Measurements from ENCODE around the gene SULT1C4. TPM values are rescaled to one million over a fixed set of nuclear protein-coding genes. Genes with fewer than 3 reads are reported as not detected.

The SULT1C4 gene
- total RNA-seq, 3 donors from 2014 or later, result 1.4 to 19.8 (median 5.9) TPM

DNA sequence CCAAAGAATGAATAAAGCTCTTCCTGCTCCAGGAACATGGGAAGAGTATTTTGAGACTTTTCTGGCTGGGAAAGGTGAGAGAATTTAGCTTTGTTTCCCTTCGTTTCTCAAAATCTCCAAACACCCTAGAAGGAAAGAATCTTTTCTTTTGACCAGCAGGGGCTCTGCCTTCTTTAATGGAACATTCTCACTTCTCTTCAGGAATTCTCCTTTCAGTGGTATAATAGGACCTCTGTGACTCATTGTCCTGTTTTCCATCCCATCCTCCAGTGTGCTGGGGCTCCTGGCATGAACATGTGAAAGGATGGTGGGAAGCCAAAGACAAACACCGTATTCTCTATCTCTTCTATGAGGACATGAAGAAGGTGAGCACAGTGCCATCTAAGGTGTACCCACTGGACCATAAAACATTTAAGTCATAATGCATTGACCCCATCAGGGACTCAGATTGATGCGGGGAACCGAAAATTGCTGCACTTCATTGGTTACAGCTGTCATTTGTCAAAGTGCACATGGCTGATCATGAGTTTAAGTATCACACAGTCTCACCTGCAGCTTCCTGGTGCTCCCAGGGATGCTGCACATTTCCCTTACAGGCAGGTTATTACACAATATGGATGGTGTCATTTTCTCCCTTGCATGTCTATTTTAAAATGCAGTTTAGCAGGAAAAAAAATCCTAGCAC is 5.5 kb downstream of the SULT1C4 start:
- H3K4me3 ChIP-seq, result no peak overlapping the region
- no peak for DNase-seq (ENCODE audit: low spot score in 2 of 2)
- H3K27ac ChIP-seq, result no peak overlapping the region
- H3K4me1 ChIP-seq, result no peaks in the 10 kb centered on the region
- intact Hi-C loops (cut with DNase I; ENCODE audit: low total_unique reads), result no loop called here
- no peaks in the 10 kb centered on the region for H3K27me3 ChIP-seq
- H3K36me3 ChIP-seq, result no peaks in the 10 kb centered on the region
- H3K9me3 ChIP-seq, result no peaks in the 10 kb centered on the region
- TF ChIP-seq POLR2A (IDR thresholded peaks at IDR 0.05), result no peak
- no peak for TF ChIP-seq CTCF (IDR thresholded peaks at IDR 0.05)
- no peak for TF ChIP-seq POLR2AphosphoS5 (IDR thresholded peaks at IDR 0.05)

DNA sequence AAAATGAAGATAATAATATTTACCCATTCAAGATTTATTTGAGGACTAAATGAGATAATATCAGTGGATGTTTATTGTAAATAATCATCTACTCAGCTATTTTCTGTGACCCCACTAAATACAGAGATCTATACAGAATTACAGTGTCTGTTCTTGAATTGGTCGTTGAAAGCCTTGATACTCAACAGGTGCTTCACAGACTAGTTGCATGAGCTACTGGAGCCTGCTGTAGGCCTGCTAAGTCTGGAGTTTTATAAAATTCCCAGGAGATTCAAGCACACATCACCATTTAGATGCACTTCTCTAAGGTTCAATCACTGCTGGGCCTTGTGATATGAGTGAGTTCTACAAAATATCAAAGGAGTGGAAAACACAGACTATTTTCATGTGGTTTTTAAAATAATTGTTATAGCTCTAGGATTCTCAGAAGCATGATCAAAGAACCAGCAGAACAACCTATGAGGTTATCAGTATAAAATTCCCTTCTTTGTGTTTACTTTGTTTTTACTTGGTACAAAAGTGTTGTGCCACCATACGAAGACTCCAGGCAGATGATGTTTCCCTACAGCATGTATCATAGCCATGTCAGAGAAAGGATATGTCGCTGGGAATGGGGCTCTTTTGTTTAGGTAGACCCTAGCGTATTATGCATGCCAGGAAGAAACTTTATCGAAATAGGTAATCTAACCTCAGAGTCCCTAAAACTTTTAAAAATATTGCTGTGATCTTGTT is 7.1 kb downstream of the SULT1C4 start:
- intact Hi-C loops (cut with DNase I; ENCODE audit: low total_unique reads), result no loop called here
- no peak overlapping the region for H3K4me3 ChIP-seq

DNA sequence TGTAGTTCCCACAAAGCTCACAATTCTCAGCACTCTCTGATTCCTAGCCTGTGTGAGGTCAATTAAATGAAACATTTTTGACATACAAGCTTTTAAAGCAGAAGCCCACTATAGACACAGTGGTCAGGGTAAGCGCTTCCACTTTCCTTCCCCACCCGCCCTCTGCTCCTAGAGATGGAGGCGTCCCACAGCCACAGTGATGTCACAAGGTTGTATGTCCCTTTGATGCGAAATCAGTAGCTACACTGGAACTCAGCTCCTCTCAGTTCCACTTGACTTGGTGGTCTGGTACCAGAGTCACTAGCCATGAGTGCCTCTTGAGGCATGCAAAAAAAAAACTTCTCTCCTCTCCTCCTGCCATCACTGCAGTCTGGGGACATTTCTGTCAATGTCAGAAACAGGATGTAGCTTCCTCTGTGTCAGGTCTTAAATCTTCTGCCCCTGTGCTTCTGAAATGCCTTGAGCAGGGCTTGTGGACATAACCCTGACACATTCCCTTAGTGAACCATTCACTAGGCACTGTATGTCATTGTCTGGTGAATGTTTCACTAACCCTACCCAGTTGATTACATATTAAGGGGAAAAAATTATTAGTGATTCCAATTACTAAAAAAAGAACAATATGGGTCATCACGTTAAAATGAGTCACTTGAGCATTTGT is 7.8 kb downstream of the SULT1C4 start:
- Histone ChIP-seq H3K27me3 (no peaks in the 10 kb centered on the region), H3K27ac (no peak overlapping the region), H3K4me1 (no peaks in the 10 kb centered on the region), H3K9me3 (no peaks in the 10 kb centered on the region), H3K4me3 (no peak overlapping the region), H3K36me3 (no peaks in the 10 kb centered on the region)
- no peak for DNase-seq (ENCODE audit: low spot score in 2 of 2)
- TF ChIP-seq POLR2A (IDR thresholded peaks at IDR 0.05), result no peak
- TF ChIP-seq CTCF (IDR thresholded peaks at IDR 0.05), result no peak
- TF ChIP-seq POLR2AphosphoS5 (IDR thresholded peaks at IDR 0.05), result no peak
- intact Hi-C loops (cut with DNase I; ENCODE audit: low total_unique reads), result no loop called here

More for the DNA sequence above, 7.1 kb downstream of the SULT1C4 start:
- no peak overlapping the region for H3K27ac ChIP-seq
- no peak for DNase-seq (ENCODE audit: low spot score in 2 of 2)
- TF ChIP-seq POLR2A (IDR thresholded peaks at IDR 0.05) (no peak), CTCF (IDR thresholded peaks at IDR 0.05) (no peak), POLR2AphosphoS5 (IDR thresholded peaks at IDR 0.05) (no peak)
- no peaks in the 10 kb centered on the region for H3K36me3 ChIP-seq
- H3K4me1 ChIP-seq, result no peaks in the 10 kb centered on the region
- H3K9me3 ChIP-seq, result no peaks in the 10 kb centered on the region
- H3K27me3 ChIP-seq, result no peaks in the 10 kb centered on the region

GRCh38 chr2:108388045-108388444 is 10.3 kb downstream of the SULT1C4 start:
- TF ChIP-seq CTCF (IDR thresholded peaks at IDR 0.05) (no peak), POLR2A (IDR thresholded peaks at IDR 0.05) (no peak), POLR2AphosphoS5 (IDR thresholded peaks at IDR 0.05) (no peak)
- no peak overlapping the region for H3K27ac ChIP-seq
- peaks cover under 1 to 23% of the 10 kb centered on the region in 2 donors for H3K9me3 ChIP-seq
- H3K36me3 ChIP-seq, result no peaks in the 10 kb centered on the region
- no peak overlapping the region for H3K4me3 ChIP-seq
- H3K27me3 ChIP-seq, result no peaks in the 10 kb centered on the region
- intact Hi-C loops (cut with DNase I; ENCODE audit: low total_unique reads), result no loop called here
- H3K4me1 ChIP-seq, result no peaks in the 10 kb centered on the region
- DNase-seq (ENCODE audit: low spot score in 2 of 2), result no peak

- Histone ChIP-seq H3K36me3 (no peaks in the 10 kb centered on the region), H3K27me3 (no peaks in the 10 kb centered on the region), H3K27ac (no peak overlapping the region), H3K4me3 (no peak overlapping the region), H3K4me1 (no peaks in the 10 kb centered on the region), H3K9me3 (peaks cover 4 to 37% of the 10 kb centered on the region in 2 donors)
- TF ChIP-seq CTCF (IDR thresholded peaks at IDR 0.05), result no peak
- TF ChIP-seq POLR2A (IDR thresholded peaks at IDR 0.05), result no peak
- TF ChIP-seq POLR2AphosphoS5 (IDR thresholded peaks at IDR 0.05), result no peak
- intact Hi-C loops (cut with DNase I; ENCODE audit: low total_unique reads), result no loop called here
- DNase-seq (ENCODE audit: low spot score in 2 of 2), result no peak
These were observed 12.6 kb downstream of the SULT1C4 start for GRCh38 chr2:108390340-108390739.

Data from breast epithelium (tissue), 4 donors.